OCI-M2 (cell line): ENCODE measurements around the gene TMTC3.

Experiments used
- DNase-seq: peaks from one replicate; lab custom pipeline; 2025; ENCODE audit not compliant: unreplicated experiment; lab: John Stamatoyannopoulos, UW

Gene TMTC3

GRCh38 chr12:88223519-88223918 lies 81.4 kb downstream of the TMTC3 start:
- DNase-seq, result no peak

GRCh38 chr12:88225776-88226175 lies 83.7 kb downstream of the TMTC3 start:
- no peak for DNase-seq

- no peak for DNase-seq
Measured at GRCh38 chr12:88227263-88227662, 85.2 kb downstream of the TMTC3 start.

- DNase-seq, result no peak
Measured at GRCh38 chr12:88227871-88228270, 85.8 kb downstream of the TMTC3 start.

- DNase-seq, result no peak
Measured at GRCh38 chr12:88228720-88229119, 86.6 kb downstream of the TMTC3 start.

GRCh38 chr12:88230271-88230670 lies 88.2 kb downstream of the TMTC3 start:
- DNase-seq, result no peak

- DNase-seq, result no peak
Measured at GRCh38 chr12:88235183-88235833, 93.2 kb downstream of the TMTC3 start.

GRCh38 chr12:88237954-88238353 lies 95.8 kb downstream of the TMTC3 start:
- no peak for DNase-seq

GRCh38 chr12:88238406-88238805 lies 96.3 kb downstream of the TMTC3 start:
- DNase-seq, result no peak

GRCh38 chr12:88241862-88242570 lies 99.9 kb downstream of the TMTC3 start:
- no peak for DNase-seq

- no peak for DNase-seq
Measured at GRCh38 chr12:88242571-88242925, 100.4 kb downstream of the TMTC3 start.

GRCh38 chr12:88242939-88243338 lies 100.8 kb downstream of the TMTC3 start:
- DNase-seq, result no peak

GRCh38 chr12:88243982-88244381 lies 101.9 kb downstream of the TMTC3 start:
- no peak for DNase-seq

GRCh38 chr12:88245905-88246304 lies 103.8 kb downstream of the TMTC3 start:
- no peak for DNase-seq

- no peak for DNase-seq
Measured at GRCh38 chr12:88247241-88247643, 105.1 kb downstream of the TMTC3 start.

GRCh38 chr12:88248606-88249005 lies 106.5 kb downstream of the TMTC3 start:
- DNase-seq, result no peak
